ES-I3 (cell line): ENCODE data around the gene DLG2.

Source experiments
- H3K36me3 ChIP-seq: 2 replicates; pipeline ENCODE4 v1.6.1; 2013; ENCODE audit warnings: mild to moderate bottlenecking, low read length, control low read depth, moderate library complexity; ENCODE audit not compliant: insufficient read depth
- H3K4me1 ChIP-seq: 2 replicates; pipeline ENCODE4 v1.6.1; 2013; ENCODE audit warnings: mild to moderate bottlenecking, control low read depth, low read length; ENCODE audit not compliant: insufficient read depth
- H3K9ac ChIP-seq: 2 replicates; pipeline ENCODE4 v1.6.1; 2013; ENCODE audit warnings: low read depth, mild to moderate bottlenecking, low read length, moderate library complexity
- H3K9me3 ChIP-seq: 2 replicates; pipeline ENCODE4 v1.6.1; 2013; ENCODE audit warnings: mild to moderate bottlenecking, low read length, moderate library complexity; ENCODE audit not compliant: control insufficient read depth, insufficient read depth

DLG2 gene

GRCh38 chr11:83835423-83835822 is 1791.7 kb downstream of the DLG2 start:
- no peaks in the 10 kb centered on the region for H3K9me3 ChIP-seq
- H3K36me3 ChIP-seq, result no peaks in the 10 kb centered on the region
- no peaks in the 10 kb centered on the region for H3K4me1 ChIP-seq
- H3K9ac ChIP-seq, result no peak overlapping the region

GRCh38 chr11:83831929-83832328 is 1795.2 kb downstream of the DLG2 start:
- no peaks in the 10 kb centered on the region for H3K36me3 ChIP-seq
- H3K4me1 ChIP-seq, result no peaks in the 10 kb centered on the region
- no peaks in the 10 kb centered on the region for H3K9me3 ChIP-seq
- H3K9ac ChIP-seq, result no peak overlapping the region

GRCh38 chr11:83827940-83828554 is 1799.1 kb downstream of the DLG2 start:
- Histone ChIP-seq H3K4me1 (no peaks in the 10 kb centered on the region), H3K9ac (no peak overlapping the region), H3K36me3 (no peaks in the 10 kb centered on the region), H3K9me3 (no peaks in the 10 kb centered on the region)

GRCh38 chr11:83827520-83827919 is 1799.6 kb downstream of the DLG2 start:
- Histone ChIP-seq H3K9me3 (no peaks in the 10 kb centered on the region), H3K4me1 (no peaks in the 10 kb centered on the region), H3K9ac (no peak overlapping the region), H3K36me3 (no peaks in the 10 kb centered on the region)

GRCh38 chr11:83826078-83826477 is 1801.1 kb downstream of the DLG2 start:
- H3K4me1 ChIP-seq, result no peaks in the 10 kb centered on the region

GRCh38 chr11:83823461-83824025 is 1803.6 kb downstream of the DLG2 start:
- H3K9ac ChIP-seq, result no peak overlapping the region
- no peaks in the 10 kb centered on the region for H3K4me1 ChIP-seq
- no peaks in the 10 kb centered on the region for H3K9me3 ChIP-seq
- H3K36me3 ChIP-seq, result no peaks in the 10 kb centered on the region

More at GRCh38 chr11:83826078-83826477, 1801.1 kb downstream of the DLG2 start:
- Histone ChIP-seq H3K9me3 (no peaks in the 10 kb centered on the region), H3K36me3 (no peaks in the 10 kb centered on the region), H3K9ac (no peak overlapping the region)

- Histone ChIP-seq H3K9me3 (no peaks in the 10 kb centered on the region), H3K36me3 (no peaks in the 10 kb centered on the region), H3K9ac (no peak overlapping the region), H3K4me1 (no peaks in the 10 kb centered on the region)
These were observed 1807.1 kb downstream of the DLG2 start for GRCh38 chr11:83819931-83820549.

- H3K36me3 ChIP-seq, result no peaks in the 10 kb centered on the region
- no peaks in the 10 kb centered on the region for H3K9me3 ChIP-seq
- no peaks in the 10 kb centered on the region for H3K4me1 ChIP-seq
- H3K9ac ChIP-seq, result no peak overlapping the region
These were observed 1808.8 kb downstream of the DLG2 start for GRCh38 chr11:83818349-83818748.

- H3K9ac ChIP-seq, result no peak overlapping the region
- H3K4me1 ChIP-seq, result no peaks in the 10 kb centered on the region
- no peaks in the 10 kb centered on the region for H3K9me3 ChIP-seq
- H3K36me3 ChIP-seq, result no peaks in the 10 kb centered on the region
These were observed 1810.5 kb downstream of the DLG2 start for GRCh38 chr11:83816572-83817187.

GRCh38 chr11:83815736-83816135 is 1811.4 kb downstream of the DLG2 start:
- no peaks in the 10 kb centered on the region for H3K9me3 ChIP-seq
- H3K36me3 ChIP-seq, result no peaks in the 10 kb centered on the region
- no peaks in the 10 kb centered on the region for H3K4me1 ChIP-seq
- H3K9ac ChIP-seq, result no peak overlapping the region

- Histone ChIP-seq H3K4me1 (no peaks in the 10 kb centered on the region), H3K36me3 (no peaks in the 10 kb centered on the region), H3K9ac (no peak overlapping the region), H3K9me3 (no peaks in the 10 kb centered on the region)
These were observed 1813.8 kb downstream of the DLG2 start for GRCh38 chr11:83813296-83813695.

GRCh38 chr11:83809274-83809673 is 1817.9 kb downstream of the DLG2 start:
- Histone ChIP-seq H3K36me3 (no peaks in the 10 kb centered on the region), H3K4me1 (no peaks in the 10 kb centered on the region), H3K9ac (no peak overlapping the region), H3K9me3 (no peaks in the 10 kb centered on the region)

- H3K9ac ChIP-seq, result no peak overlapping the region
- no peaks in the 10 kb centered on the region for H3K36me3 ChIP-seq
- H3K4me1 ChIP-seq, result no peaks in the 10 kb centered on the region
- no peaks in the 10 kb centered on the region for H3K9me3 ChIP-seq
These were observed 1825.3 kb downstream of the DLG2 start for GRCh38 chr11:83801799-83802198.

- Histone ChIP-seq H3K9ac (no peak overlapping the region), H3K4me1 (no peaks in the 10 kb centered on the region), H3K9me3 (no peaks in the 10 kb centered on the region), H3K36me3 (no peaks in the 10 kb centered on the region)
These were observed 1833.8 kb downstream of the DLG2 start for GRCh38 chr11:83793310-83793709.

GRCh38 chr11:83791557-83791956 is 1835.6 kb downstream of the DLG2 start:
- Histone ChIP-seq H3K36me3 (no peaks in the 10 kb centered on the region), H3K9me3 (no peaks in the 10 kb centered on the region), H3K4me1 (no peaks in the 10 kb centered on the region), H3K9ac (no peak overlapping the region)
